Thyroid gland (tissue), 4 donors: ENCODE data around the gene SLC37A2. TPM values are rescaled to one million over a fixed set of nuclear protein-coding genes. Genes with fewer than 3 reads are reported as not detected.

Experiments
- DNase-seq, 2 donors: peaks; one replicate each; pipeline ENCODE4 v3.0.0-alpha.2; 2019
- H3K27ac ChIP-seq, 3 donors: fragments of 200-600 bp; sonication (generic); 1 replicate in 2 of 3; 2 replicates in 1 of 3; pipeline ENCODE4 v1.5.1; 2016 to 2019; ENCODE audit warnings: mild to moderate bottlenecking in 1 of 3, moderate library complexity in 1 of 3
- H3K27me3 ChIP-seq: fragments of 200-600 bp; sonication (generic); one replicate; pipeline ENCODE4 v1.5.1; 2019
- H3K36me3 ChIP-seq, 2 donors: fragments of 200-600 bp; sonication (generic); one replicate each; pipeline ENCODE4 v1.5.1; 2016 to 2019
- H3K4me1 ChIP-seq, 2 donors: fragments of 200-600 bp; sonication (generic); one replicate each; pipeline ENCODE4 v1.5.1; 2017 to 2019
- H3K4me3 ChIP-seq, 3 donors: fragments of 200-600 bp; sonication (generic); replicated peaks in 1 of 3; 1 replicate in 2 of 3; 2 replicates in 1 of 3; pipeline ENCODE4 v1.5.1; 2016; ENCODE audit warnings: mild to moderate bottlenecking in 1 of 3
- H3K9me3 ChIP-seq: fragments of 200-600 bp; sonication (generic); one replicate; pipeline ENCODE4 v1.5.1; 2017
- CTCF ChIP-seq, 6 experiments: fragments of 200-600 bp in 3 of 6; fragments of 450-650 bp in 3 of 6; sonication (generic) in 3 of 6; IDR thresholded peaks; one replicate each; pipeline ENCODE4 v1.5.1; 2016 to 2019; ENCODE audit warnings: antibody characterized with exemption in 6 of 6, mild to moderate bottlenecking in 2 of 6, inconsistent platforms in 1 of 6, moderate library complexity in 1 of 6
- POLR2A ChIP-seq, 2 donors: fragments of 450-650 bp; IDR thresholded peaks; one replicate each; pipeline ENCODE4 v1.6.1; 2017; ENCODE audit warnings: antibody characterized with exemption in 2 of 2, mild to moderate bottlenecking in 2 of 2, moderate library complexity in 1 of 2
- WGBS, 2 donors: methylation state at CpG; one replicate each; pipeline ENCODE4 v1.1.5; 2017; 5-methylcytosine and 5-hydroxymethylcytosine counted together
- intact Hi-C: fragments of 100-400 bp; cut with DNase I; formaldehyde crosslinking; loops from one replicate; pipeline ENCODE4 v1.15.1; 2023
- total RNA-seq, 4 donors: library from RNA; depleted of rRNA; stranded (reverse); fragments of >200 nt; gene quantifications; one replicate each; pipeline ENCODE4 v1.2.3, GENCODE V29; 2016

Gene SLC37A2
- total RNA-seq, 4 donors from 2014 or later, result 2.1 to 3.6 (median 3.4) TPM

- Histone ChIP-seq H3K4me3 (no peak overlapping the region), H3K27ac (no peak overlapping the region), H3K9me3 (no peaks in the 10 kb centered on the region), H3K36me3 (no peaks in the 10 kb centered on the region), H3K4me1 (no peaks in the 10 kb centered on the region), H3K27me3 (no peaks in the 10 kb centered on the region)
- WGBS, 2 donors, result 67 to 83% methylated on average over 7 of the region's 7 CpGs
- intact Hi-C loops, result no loop called here
- DNase-seq, result peak; percentile 31 to 32
- no peak for TF ChIP-seq POLR2A (IDR thresholded peaks at IDR 0.05)
- TF ChIP-seq CTCF (IDR thresholded peaks at IDR 0.05), result no peak
Observed at GRCh38 chr11:125070699-125071254, 7.7 kb downstream of the SLC37A2 start.

GRCh38 chr11:125071435-125071834, 8.3 kb downstream of the SLC37A2 start:
- Histone ChIP-seq H3K27me3 (no peaks in the 10 kb centered on the region), H3K27ac (no peak overlapping the region), H3K4me3 (no peak overlapping the region), H3K36me3 (no peaks in the 10 kb centered on the region), H3K4me1 (no peaks in the 10 kb centered on the region), H3K9me3 (no peaks in the 10 kb centered on the region)
- peak in 1 of 2 donors; percentile 8 for DNase-seq
- WGBS, 2 donors, result 24 to 37% methylated on average over 4 to 5 of the region's 5 CpGs
- intact Hi-C loops, result no loop called here
- no peak for TF ChIP-seq POLR2A (IDR thresholded peaks at IDR 0.05)
- TF ChIP-seq CTCF (IDR thresholded peaks at IDR 0.05), result no peak

GRCh38 chr11:125071846-125072217, 8.7 kb downstream of the SLC37A2 start:
- Histone ChIP-seq H3K9me3 (no peaks in the 10 kb centered on the region), H3K36me3 (no peaks in the 10 kb centered on the region), H3K27me3 (no peaks in the 10 kb centered on the region), H3K27ac (no peak overlapping the region), H3K4me1 (no peaks in the 10 kb centered on the region), H3K4me3 (no peak overlapping the region)
- 62 to 63% methylated on average over 6 of the region's 6 CpGs for WGBS, 2 donors
- no peak for TF ChIP-seq POLR2A (IDR thresholded peaks at IDR 0.05)
- TF ChIP-seq CTCF (IDR thresholded peaks at IDR 0.05), result no peak
- DNase-seq, result no peak
- intact Hi-C loops, result no loop called here

GRCh38 chr11:125072218-125072960, 9.3 kb downstream of the SLC37A2 start:
- DNase-seq, result peak in 1 of 2 donors; percentile 4
- Histone ChIP-seq H3K36me3 (no peaks in the 10 kb centered on the region), H3K4me3 (no peak overlapping the region), H3K27ac (no peak overlapping the region), H3K9me3 (no peaks in the 10 kb centered on the region), H3K4me1 (no peaks in the 10 kb centered on the region), H3K27me3 (no peaks in the 10 kb centered on the region)
- WGBS, 2 donors, result 89 to 94% methylated on average over 12 of the region's 12 CpGs
- intact Hi-C loops, result no loop called here
- no peak for TF ChIP-seq POLR2A (IDR thresholded peaks at IDR 0.05)
- TF ChIP-seq CTCF (IDR thresholded peaks at IDR 0.05), result no peak

GRCh38 chr11:125072961-125073590, 10.0 kb downstream of the SLC37A2 start:
- Histone ChIP-seq H3K9me3 (no peaks in the 10 kb centered on the region), H3K27me3 (no peaks in the 10 kb centered on the region), H3K4me1 (no peaks in the 10 kb centered on the region), H3K36me3 (no peaks in the 10 kb centered on the region), H3K27ac (no peak overlapping the region), H3K4me3 (no peak overlapping the region)
- peak in 1 of 2 donors; percentile 1 for DNase-seq
- TF ChIP-seq POLR2A (IDR thresholded peaks at IDR 0.05), result no peak
- no peak for TF ChIP-seq CTCF (IDR thresholded peaks at IDR 0.05)
- 89 to 93% methylated on average over 7 to 9 of the region's 12 CpGs for WGBS, 2 donors
- intact Hi-C loops, result no loop called here
